CD4-positive, alpha-beta T cell treated with Interleukin-15 for 1 hour (primary cell): ENCODE measurements around the gene ITGB1BP1.

Experiments
- DNase-seq: peaks from one replicate; pipeline ENCODE4 v3.0.0-alpha.2; 2020

Gene ITGB1BP1

DNA sequence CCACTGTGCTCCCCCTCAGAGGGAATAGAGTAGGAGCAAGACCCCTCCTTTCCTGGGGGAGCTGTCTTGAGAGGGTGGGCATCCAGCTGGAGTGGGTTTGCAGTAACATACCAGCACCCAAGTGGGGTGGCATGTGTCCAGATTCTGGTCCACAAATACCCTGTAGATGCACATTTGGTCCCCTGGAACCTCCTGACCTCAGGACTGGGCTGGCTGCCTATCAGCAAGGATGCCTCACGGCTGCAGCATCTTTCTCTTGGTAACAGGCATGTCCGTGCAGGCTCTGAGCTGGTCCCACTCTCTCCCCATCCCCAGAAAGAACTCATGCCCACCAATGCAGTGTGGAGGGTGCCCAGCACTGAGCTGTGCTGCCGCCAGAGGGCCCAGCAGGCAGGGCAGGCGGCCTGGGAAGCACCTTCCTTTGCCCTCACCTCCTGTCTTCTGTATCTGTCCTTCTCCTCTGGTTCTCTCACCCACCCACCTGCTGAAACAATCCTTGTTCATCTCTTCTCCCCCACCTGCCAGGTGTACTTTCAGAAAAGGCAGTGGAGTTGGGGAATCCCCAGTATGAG, 47.4 kb downstream of the ITGB1BP1 start:
- DNase-seq, result no peak

DNA sequence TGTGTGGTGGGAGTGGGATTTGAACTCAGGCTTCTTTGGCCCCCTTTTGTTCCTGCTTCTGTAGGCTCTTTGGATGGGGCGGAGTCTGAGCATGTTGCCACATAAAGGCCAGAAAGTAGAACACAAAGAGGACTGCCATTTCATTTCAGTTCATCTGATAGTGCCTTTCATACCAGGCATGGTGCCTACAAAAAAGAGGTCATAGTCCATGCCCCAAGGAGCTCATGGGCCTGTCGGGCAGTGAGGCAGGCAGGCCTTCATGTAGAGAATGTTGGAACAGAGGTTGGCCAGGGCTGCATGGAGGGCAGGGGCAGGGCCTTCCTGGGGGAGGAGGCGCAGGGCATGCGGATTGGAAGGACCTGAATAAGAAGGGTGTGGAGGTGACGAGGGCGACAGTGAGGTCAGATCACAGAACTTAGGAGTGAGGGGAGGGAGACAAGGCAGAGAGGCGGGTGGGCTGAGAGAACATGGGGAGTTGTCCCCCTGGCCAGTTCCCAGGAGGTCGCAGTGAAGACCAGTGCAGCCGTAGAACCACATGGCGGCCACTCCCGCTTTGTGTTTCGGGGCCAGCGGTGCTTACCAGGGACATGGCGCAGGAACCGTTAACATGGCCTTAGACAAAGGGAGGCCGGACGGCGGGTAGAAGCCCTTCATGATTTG, 49.1 kb downstream of the ITGB1BP1 start:
- no peak for DNase-seq

GRCh38 chr2:9373476-9373875, 49.9 kb downstream of the ITGB1BP1 start:
- DNase-seq, result no peak

DNA sequence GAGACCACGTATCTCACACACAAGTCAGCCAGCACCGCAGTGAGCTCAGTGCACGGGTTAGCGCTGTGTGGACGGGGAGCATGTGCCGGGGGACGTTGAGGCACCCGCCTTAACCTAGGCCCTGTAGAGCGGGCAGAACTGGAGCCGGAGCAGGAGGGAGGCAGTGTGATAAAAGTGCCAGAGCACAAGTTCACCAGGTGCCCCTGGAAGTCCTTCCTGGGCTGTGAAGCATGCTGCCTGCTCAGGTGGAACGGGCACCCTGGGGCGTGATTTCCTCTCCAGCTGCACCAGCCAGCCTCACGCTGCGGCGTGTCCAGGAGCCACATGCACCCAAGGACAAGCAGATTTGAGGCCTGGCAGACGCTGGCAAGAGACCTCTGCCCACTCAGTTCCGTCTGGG, 50.3 kb downstream of the ITGB1BP1 start:
- no peak for DNase-seq

- DNase-seq, result no peak
Measured at GRCh38 chr2:9370746-9371145, 52.6 kb downstream of the ITGB1BP1 start.

DNA sequence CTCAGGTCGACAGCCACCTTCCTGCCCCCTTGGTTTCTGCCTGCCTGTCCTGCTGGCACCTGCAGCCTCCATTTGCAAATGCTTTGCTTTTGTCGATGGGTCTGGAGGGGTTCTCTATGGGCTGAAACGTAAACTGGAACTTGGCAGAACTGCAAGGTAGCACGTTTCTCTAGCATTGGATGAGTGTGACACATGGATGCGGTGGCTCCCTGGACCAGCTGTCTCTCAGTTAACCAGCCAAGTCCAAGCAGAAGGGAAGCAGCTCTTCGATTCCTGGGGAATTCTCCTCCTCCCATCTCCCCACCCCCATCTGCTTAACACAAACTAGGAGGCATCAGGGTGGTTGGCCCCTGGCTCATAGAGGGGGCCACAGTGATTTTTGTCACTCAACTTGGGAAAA, 57.3 kb downstream of the ITGB1BP1 start:
- DNase-seq, result no peak

DNA sequence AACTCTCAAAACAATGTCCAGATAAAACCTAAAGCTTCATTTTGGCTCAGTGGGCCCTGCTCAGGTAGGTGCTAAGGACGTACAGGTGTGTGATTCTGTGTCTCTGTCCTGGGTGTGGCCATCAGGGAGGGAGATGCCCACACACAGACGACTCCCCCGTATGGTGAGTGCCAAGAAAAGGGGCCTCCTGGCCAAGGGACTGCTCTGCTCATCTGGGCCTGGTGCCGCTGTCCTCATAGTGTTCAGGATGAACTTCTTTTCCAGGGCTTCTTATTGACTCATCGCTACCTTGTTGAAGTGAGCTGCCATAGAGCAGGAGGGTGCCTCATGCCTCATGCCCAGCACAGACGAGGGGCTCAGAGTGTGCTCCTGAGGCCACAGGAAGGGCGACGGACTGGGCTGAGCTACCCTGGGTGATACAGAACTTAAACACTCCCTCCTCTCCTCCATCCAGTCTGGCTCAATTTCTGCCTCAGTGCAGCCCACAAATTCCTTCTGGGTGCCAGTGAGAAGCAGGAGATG, 57.8 kb downstream of the ITGB1BP1 start:
- no peak for DNase-seq

DNA sequence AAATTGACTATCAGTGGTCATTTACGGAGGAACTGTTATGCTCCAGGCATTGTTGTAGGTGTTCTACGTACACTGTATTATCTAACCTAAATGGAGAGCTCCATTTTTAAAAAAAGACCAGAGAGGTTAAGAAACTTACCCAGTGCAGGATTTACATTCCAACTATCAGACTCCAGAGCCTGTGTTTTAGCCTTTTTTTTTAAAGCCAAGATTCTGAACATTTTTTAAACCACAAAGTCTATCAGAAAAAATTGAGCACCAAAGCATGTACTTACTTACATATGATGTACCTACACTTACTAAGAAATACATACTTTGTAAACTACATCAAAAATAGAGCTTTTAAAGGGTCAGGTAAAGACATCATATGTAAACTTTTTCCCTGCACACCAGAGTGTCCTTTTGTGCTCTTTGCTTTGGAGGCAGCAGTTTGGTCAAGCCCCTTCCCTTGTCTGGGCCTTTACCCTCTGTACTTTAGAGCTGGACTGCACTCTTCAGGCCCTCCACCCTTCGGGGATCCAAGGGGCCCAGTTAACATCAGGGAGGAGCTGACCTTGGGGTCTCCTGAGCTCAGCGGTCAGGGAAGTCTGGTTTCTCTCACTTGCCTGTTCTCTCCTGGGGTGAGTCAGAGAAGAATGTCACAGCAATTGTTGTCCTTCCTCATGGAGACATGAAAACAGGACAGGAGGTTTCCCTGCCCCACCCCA, 58.4 kb downstream of the ITGB1BP1 start:
- DNase-seq, result no peak

DNA sequence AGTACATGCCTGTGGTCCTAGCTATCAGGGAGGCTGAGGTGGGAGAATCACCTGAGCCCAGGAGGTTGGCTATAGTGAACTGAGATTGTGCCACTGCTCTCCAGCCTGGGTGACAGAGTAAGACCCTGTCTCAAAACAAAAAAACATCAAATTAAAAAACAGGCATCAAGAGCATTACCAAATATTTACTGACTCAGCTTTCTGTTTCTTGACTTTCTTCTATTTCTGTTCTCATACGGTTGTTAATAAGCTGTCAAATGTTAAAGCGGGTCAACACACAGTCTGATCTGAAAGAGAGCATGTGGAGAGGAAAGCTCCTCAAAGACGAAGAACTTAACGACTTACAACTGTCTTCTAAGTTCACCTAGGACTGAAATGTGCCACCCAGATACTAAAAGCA, 59.0 kb downstream of the ITGB1BP1 start:
- DNase-seq, result no peak

DNA sequence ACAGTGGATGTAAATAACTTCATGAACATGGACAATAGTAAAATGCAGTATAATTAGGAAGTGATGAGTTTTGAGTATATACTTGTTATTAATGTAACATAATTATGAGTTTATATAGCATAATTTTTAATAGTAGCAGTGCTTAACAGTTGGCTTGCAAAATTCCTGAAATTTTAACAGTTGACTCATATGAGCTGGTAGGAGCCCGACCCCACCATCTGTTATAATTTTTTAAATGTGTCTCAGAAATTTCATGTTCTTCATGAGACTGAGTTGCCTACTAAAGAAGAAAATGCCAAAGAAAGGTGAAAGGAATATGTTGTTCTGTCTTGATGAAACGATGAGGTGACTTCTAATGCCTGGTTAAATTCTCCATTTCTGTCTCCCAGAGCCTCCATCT, 62.6 kb downstream of the ITGB1BP1 start:
- no peak for DNase-seq

- no peak for DNase-seq
Measured at GRCh38 chr2:9360110-9360509, 63.2 kb downstream of the ITGB1BP1 start.

- DNase-seq, result no peak
Measured at GRCh38 chr2:9359463-9359862, 63.9 kb downstream of the ITGB1BP1 start.

DNA sequence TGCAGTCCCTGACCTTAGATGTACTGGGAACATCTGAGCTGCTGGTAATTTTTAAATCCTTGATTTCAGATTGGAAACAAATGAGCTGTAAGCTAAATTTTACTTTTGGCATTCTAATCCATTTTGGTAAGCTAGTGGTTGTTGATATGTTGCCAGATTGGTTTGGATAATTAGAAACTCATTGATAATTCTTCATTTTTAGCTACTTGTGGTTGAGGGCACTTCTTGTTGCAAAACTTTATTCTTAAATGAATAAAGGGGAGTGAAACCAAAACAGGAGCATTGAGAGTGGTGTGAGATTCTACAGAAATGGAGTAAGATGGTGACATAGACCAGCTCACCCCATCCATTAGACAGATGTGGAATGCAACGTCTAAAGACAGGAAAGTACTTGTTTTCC, 64.5 kb downstream of the ITGB1BP1 start:
- no peak for DNase-seq

DNA sequence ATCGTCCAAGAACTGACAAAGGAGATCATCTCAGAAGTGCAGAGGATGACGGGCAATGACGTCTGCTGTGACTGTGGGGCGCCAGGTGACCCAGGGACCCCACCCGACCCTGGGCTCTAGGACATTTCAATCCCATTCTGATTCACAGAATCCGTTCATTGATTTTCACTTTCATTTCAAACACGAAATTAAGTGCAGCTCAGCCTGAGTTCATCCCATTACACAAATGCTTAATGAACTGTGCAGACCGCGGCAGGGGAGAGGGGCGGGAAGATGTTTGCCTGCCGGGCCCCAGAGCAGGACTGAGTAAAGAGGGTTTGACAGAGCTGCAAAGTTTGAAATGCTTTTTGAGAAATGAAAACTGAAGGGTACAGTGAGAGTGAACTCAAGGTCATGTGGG, 67.1 kb downstream of the ITGB1BP1 start:
- DNase-seq, result no peak

DNA sequence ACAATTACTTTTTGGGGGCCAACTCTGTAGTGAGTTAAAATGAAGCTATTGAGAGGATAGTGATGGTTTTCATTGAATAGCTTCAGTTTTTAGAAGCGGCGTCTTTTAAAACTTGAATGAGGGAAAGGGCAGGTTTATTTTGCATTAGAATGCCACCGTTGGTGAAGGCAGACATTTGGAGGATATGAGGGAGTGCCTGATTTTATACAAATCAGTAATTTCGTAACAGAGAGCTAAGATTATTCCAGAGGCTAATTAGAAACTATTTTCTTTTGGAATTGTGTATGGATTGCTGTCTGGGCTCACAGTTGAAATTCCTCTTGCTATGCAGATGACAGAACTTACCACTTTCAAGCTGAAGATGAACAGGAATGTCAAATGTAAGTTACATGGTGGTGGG, 67.6 kb downstream of the ITGB1BP1 start:
- DNase-seq, result no peak

DNA sequence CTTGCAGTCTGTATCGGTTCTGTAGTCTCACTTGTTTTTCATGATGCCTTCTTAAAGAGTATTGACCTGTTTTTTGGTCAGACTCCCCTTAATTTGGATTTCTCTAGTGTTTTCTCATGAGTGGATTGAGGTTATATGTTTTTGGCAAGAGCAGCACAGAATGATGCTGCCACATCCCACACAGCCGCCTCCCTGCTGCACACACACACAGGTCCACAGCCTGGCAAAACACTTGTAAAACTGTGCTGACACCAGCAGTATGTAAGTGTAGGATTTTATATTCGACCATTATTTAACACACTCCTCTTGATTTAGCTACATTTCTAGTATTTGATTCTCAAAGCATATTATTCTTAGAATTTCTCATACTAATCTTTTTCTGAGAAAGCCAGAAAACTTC, 68.1 kb downstream of the ITGB1BP1 start:
- no peak for DNase-seq

- no peak for DNase-seq
Measured at GRCh38 chr2:9354318-9354717, 69.0 kb downstream of the ITGB1BP1 start.
